ENCODE data around the gene HSPA12B.

The HSPA12B gene, protein sequence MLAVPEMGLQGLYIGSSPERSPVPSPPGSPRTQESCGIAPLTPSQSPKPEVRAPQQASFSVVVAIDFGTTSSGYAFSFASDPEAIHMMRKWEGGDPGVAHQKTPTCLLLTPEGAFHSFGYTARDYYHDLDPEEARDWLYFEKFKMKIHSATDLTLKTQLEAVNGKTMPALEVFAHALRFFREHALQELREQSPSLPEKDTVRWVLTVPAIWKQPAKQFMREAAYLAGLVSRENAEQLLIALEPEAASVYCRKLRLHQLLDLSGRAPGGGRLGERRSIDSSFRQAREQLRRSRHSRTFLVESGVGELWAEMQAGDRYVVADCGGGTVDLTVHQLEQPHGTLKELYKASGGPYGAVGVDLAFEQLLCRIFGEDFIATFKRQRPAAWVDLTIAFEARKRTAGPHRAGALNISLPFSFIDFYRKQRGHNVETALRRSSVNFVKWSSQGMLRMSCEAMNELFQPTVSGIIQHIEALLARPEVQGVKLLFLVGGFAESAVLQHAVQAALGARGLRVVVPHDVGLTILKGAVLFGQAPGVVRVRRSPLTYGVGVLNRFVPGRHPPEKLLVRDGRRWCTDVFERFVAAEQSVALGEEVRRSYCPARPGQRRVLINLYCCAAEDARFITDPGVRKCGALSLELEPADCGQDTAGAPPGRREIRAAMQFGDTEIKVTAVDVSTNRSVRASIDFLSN

GRCh38 chr20:3732327-3733118, at the start of gene HSPA12B:
Gene HSPA12B (plus strand): TSS chr20:3732685. CDS start chr20:3738675, 5,990 bp downstream.
- ATAC-seq, result no peak
- TF ChIP-seq BACH2 (CRISPR knock-in tag; IDR thresholded peaks at IDR 0.05; ENCODE audit: borderline replicate concordance) (no peak), GLIS3 (CRISPR knock-in tag; IDR thresholded peaks at IDR 0.05) (no peak), ZFP3 (CRISPR knock-in tag; IDR thresholded peaks at IDR 0.05) (no peak), ZNF70 (CRISPR knock-in tag; IDR thresholded peaks at IDR 0.05) (no peak), ESRRG (CRISPR knock-in tag; IDR thresholded peaks at IDR 0.05) (no peak), ZFP30 (CRISPR knock-in tag; IDR thresholded peaks at IDR 0.05) (no peak)
- TF ChIP-seq, protein P1, sequence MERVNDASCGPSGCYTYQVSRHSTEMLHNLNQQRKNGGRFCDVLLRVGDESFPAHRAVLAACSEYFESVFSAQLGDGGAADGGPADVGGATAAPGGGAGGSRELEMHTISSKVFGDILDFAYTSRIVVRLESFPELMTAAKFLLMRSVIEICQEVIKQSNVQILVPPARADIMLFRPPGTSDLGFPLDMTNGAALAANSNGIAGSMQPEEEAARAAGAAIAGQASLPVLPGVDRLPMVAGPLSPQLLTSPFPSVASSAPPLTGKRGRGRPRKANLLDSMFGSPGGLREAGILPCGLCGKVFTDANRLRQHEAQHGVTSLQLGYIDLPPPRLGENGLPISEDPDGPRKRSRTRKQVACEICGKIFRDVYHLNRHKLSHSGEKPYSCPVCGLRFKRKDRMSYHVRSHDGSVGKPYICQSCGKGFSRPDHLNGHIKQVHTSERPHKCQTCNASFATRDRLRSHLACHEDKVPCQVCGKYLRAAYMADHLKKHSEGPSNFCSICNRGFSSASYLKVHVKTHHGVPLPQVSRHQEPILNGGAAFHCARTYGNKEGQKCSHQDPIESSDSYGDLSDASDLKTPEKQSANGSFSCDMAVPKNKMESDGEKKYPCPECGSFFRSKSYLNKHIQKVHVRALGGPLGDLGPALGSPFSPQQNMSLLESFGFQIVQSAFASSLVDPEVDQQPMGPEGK (CRISPR knock-in tag; IDR thresholded peaks at IDR 0.05; ENCODE audit: borderline replicate concordance), result no peak

GRCh38 chr20:3685341-3685740, 47.1 kb upstream of the HSPA12B start:
- no peak for TF ChIP-seq ESRRG (CRISPR knock-in tag; IDR thresholded peaks at IDR 0.05)
- TF ChIP-seq, protein P2, sequence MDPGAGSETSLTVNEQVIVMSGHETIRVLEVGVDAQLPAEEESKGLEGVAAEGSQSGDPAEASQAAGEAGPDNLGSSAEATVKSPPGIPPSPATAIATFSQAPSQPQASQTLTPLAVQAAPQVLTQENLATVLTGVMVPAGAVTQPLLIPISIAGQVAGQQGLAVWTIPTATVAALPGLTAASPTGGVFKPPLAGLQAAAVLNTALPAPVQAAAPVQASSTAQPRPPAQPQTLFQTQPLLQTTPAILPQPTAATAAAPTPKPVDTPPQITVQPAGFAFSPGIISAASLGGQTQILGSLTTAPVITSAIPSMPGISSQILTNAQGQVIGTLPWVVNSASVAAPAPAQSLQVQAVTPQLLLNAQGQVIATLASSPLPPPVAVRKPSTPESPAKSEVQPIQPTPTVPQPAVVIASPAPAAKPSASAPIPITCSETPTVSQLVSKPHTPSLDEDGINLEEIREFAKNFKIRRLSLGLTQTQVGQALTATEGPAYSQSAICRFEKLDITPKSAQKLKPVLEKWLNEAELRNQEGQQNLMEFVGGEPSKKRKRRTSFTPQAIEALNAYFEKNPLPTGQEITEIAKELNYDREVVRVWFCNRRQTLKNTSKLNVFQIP (CRISPR knock-in tag; IDR thresholded peaks at IDR 0.05; ENCODE audit: borderline replicate concordance, low read depth), result no peak
- TF ChIP-seq TCF4 (CRISPR knock-in tag; IDR thresholded peaks at IDR 0.05; ENCODE audit: borderline replicate concordance), result no peak
- no peak for TF ChIP-seq ZFP3 (CRISPR knock-in tag; IDR thresholded peaks at IDR 0.05)
- TF ChIP-seq ZNF70 (CRISPR knock-in tag; IDR thresholded peaks at IDR 0.05), result no peak
- TF ChIP-seq TSHZ2 (CRISPR knock-in tag; IDR thresholded peaks at IDR 0.05), result no peak
- no peak for TF ChIP-seq ZNF565 (CRISPR knock-in tag; conservative IDR thresholded peaks at IDR 0.05; ENCODE audit: low read depth)
- no peak for TF ChIP-seq TOX (CRISPR knock-in tag; IDR thresholded peaks at IDR 0.05; ENCODE audit: borderline replicate concordance)
- TF ChIP-seq ZC3H10 (CRISPR knock-in tag; IDR thresholded peaks at IDR 0.05), result no peak
- TF ChIP-seq, protein P3, sequence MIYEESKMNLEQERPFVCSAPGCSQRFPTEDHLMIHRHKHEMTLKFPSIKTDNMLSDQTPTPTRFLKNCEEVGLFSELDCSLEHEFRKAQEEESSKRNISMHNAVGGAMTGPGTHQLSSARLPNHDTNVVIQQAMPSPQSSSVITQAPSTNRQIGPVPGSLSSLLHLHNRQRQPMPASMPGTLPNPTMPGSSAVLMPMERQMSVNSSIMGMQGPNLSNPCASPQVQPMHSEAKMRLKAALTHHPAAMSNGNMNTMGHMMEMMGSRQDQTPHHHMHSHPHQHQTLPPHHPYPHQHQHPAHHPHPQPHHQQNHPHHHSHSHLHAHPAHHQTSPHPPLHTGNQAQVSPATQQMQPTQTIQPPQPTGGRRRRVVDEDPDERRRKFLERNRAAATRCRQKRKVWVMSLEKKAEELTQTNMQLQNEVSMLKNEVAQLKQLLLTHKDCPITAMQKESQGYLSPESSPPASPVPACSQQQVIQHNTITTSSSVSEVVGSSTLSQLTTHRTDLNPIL (CRISPR knock-in tag; IDR thresholded peaks at IDR 0.05; ENCODE audit: low read depth), result no peak
- TF ChIP-seq ZNF8 (CRISPR knock-in tag; IDR thresholded peaks at IDR 0.05), result no peak
- no peak for TF ChIP-seq RARB (CRISPR knock-in tag; IDR thresholded peaks at IDR 0.05)
- TF ChIP-seq ISL1 (CRISPR knock-in tag; IDR thresholded peaks at IDR 0.05), result no peak
- no peak for TF ChIP-seq OSR1 (CRISPR knock-in tag; IDR thresholded peaks at IDR 0.05)
- TF ChIP-seq, protein P1 (CRISPR knock-in tag; IDR thresholded peaks at IDR 0.05; ENCODE audit: borderline replicate concordance), result no peak

More at GRCh38 chr20:3685341-3685740, 47.1 kb upstream of the HSPA12B start:
- no peak for ATAC-seq

Data from SK-N-SH treated with all-trans-retinoic acid at 6 μM for 48 hours (cell line).